GM19452 (cell line): ENCODE results near the gene NPR2.
A peak's percentile ranks its signal among the peaks of the same experiment; 100 is the strongest.

ENCODE experiments used
- ATAC-seq: cut with Tn5 transposase; IDR thresholded peaks from one replicate; pipeline ENCODE4 v1.9.1; 2021; ENCODE audit not compliant: unreplicated experiment

The NPR2 gene

DNA sequence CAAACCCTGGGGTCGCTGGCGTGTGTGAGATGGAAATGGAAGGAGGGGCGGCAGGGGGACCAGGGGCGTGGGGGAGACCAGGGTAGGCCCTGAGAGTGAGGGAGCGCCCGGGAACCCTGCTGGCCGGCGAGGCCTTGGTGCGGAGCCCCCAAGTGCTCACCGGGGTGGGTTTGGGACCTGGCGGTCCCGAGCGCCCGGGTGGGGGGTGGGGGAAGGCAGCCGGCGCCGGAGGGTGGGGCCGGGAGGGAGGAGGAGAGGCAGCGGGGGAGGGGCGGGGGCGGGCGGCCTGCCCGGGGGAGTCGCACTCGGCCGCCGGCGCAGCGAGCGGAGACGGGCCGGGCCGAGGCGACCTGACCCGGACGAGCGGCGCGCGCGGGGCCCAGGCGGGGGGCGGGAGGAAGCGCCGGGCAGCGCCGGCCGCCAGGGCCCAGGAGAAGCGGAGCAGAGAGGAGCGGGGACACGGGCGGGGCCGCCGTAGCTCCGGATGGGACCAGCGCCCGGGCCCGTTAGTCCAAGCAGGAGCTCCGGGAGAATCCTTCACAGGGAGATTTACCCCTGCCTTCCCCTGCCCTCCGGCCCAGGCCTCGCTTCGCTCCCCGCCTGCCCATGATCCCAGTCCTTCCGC lies at the start of gene NPR2:
TSS of gene NPR2 (plus strand) at position 295 of the 625 bp plus-strand sequence. CDS start 818 bp downstream, outside the sequence.
- ATAC-seq = no peak

DNA sequence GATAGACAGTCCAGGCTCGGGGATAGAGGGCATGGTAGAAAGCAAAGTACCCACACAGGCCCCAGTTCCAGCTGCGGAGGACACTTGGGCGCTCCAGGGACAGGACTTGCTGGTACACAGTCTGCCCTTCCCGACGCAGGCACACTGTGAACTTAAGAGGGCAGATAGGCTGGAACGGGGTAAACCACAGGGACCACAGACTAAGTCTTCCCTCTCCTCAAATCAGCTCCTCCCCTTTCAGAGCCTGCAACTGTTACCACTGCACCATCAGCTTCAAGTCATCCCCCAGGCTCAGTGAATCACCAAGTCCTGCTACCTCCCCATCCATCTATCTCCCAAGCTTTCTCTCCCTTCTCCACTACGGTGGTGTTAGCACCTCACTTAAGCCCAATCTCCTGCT lies 49.7 kb upstream of the NPR2 start:
- no peak for ATAC-seq

DNA sequence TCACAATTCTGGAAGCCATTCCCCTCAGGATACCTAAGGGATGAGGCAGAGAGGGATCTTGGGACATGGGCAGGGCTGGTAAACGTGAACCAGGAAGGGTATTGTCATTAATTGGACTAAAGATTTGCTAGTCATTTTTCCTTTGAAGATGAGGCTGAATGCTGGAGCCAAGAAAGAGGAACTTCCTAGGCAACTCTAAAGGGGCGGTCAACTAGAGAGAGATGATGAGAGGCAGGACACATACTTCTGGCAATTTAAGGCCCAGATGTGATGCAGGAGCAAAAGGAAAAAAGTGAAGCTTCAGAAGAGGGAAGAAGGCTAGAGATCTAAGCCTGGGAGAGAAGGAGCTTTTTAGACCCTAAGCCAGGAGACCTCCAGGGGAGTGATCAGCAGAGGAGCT lies 47.9 kb upstream of the NPR2 start:
- ATAC-seq = no peak

DNA sequence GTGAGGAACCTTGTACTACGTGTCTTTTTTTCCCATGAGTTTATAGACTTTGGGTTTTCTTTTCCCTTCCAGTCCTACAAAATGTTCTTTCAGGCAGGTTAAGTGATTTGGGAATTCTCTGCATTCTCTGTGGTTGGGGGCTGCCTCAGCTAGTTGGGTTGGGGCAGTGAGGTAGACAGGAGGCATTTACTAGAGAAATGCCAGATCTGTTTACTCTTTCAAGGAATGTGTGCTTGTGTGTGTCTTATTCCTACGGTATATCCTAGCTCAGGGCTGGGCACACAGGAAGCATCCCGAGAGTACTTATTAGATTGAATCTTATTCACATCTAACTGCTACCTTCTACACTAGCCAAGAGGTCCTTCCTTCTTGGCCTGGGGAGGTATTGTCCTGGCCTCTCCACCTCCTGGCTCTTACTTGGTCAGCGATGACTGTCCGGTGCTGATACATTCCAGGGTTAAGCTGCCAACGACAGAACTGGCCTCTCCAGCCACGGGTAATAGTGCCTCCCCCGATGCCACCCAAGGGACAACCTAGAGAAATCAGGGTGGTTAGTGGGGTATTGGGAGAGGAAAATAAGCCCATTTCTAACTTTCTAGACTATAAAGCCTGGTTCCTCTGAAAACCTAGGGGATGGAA lies 47.4 kb upstream of the NPR2 start:
- no peak for ATAC-seq

DNA sequence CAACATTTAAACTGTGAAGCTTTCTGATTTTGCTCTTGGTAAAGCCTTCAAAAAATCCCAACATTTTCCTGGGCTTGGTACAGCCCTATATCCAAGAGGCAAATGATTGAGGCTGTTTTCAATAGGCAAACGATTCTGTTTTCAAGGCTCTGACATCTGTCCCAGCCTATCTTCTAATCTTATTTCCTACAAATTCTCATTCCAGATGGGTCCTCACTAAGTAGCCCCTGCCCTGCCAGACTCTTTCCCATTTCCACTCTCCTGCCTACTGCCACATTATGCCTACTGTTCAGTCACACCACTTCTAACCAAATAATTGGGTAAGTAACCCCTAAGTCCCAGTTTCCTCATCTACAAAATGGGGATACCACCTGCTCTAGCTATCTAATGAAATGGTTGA lies 45.8 kb upstream of the NPR2 start:
- ATAC-seq = no peak

DNA sequence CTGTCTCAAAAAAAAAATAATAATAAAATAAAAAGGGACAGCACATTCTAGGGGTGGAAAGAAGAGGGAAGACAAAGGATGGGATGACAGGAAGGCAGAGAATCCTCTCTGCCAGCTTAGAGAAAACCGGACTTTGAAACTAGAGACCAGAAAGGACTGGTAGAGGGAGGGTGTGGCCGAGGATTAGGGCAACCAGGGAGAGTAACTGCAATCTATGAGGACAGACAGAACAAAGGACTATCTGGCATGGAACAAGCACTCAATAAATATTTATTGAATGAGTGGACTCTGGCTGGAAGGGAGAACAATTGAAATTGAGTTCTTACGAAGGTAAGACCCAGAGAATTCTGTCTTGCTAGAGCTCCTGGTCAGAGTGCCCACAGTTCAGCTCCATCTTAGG lies 44.8 kb upstream of the NPR2 start:
- ATAC-seq = no peak

DNA sequence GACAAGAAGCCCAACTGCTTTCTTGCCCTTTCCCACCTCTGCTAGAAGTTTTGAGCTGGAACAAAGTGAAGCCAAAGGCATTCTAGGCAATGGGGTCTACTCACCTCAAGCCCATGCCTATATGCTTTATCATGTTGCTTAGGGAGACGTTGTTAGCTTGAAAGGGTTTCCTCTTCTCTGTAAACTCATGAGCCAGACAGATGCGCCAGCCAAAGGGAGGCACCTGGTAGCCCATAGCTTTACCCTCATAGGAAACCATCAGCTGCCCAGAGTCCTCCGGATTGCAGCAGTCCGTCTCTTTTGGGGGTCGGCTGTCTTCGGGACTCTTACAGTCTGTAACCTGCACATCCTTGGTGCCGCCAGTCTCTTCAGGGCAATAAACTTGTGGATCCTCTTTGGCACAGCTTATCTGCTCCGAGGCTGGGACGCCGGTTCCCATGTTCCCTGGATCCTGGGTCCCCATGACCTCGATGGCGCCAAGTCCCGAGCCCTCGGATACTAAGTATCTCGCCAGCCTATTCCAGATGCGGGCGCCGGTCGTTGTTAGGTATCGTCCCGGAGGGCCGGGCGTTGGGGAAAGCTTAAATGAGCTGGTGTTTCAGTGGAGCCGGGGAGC lies 43.0 kb upstream of the NPR2 start:
- ATAC-seq = no peak

DNA sequence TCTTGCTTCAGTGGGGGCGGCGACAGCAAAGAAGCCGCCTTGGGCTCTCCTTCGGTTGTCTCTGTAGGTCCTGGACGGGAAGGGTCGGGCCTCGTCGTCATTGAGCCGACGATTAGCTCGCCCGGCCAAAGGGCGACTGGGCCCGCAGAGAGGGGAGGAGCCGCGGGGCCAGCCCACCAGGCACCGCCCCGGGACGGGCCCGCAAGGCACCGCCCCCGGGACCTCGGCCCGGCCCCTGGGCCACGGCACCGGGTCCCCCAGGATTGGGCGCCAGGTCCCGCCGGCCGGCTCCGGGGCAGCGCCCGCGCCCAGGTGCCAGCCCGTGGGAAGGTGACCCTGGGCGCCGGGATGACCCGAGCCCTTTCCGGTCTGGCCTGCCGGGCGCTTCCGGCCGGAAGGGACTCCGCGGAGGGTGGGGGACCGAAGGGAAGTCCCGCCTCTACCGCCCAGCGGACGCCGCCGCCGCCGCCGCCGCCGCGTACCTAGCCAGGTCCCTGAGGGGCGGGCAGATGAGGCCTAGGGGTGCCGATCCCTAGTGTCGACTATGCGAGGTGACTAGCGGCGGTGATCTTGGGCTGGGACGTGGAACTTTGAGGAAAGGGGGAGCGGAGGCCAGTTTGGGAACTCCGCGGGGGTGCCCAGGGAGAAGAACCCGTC lies 42.4 kb upstream of the NPR2 start, which contains the start of the genes GBA2 and RGP1:
TSS of gene GBA2 (minus strand) at position 371 of the 657 bp plus-strand sequence. CDS start 524 bp downstream, outside the sequence.
TSS of gene RGP1 (plus strand) at position 430 of the 657 bp plus-strand sequence. CDS start 469 bp downstream, outside the sequence.
- ATAC-seq = peak; percentile 86

DNA sequence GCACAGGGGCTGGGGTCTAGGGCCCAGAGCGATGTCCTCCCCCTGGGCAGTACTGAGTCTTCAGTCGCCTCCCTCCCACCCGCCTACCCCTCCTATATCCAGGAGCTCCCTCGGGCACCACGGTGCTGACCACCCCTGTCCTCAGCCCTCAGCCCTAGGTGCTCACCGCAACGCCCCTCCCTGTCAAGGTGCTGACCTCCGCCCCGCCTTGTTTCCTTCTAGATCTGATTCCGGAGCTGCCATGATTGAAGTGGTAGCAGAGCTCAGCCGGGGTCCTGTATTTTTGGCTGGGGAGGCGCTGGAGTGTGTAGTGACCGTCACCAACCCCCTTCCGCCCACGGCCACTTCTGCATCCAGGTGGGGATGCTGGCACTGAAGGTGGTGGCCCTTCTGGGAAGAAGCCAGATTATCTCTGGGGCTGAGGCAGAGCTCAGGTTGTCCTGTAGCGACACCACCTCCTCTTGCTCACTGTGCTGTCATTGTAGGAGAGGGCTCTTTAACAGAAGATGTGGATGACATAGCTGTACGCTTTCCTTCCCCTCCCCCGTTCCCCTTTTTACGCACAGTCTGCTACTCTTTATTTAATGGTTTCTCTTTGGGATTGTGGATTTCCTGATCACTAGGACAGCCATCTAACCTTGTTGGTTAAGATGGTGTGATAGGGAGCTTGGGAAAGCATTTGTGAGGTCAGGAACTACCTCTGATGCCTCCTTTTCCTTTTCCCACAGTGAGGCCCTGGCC lies 41.7 kb upstream of the NPR2 start:
- peak; percentile 25 for ATAC-seq

DNA sequence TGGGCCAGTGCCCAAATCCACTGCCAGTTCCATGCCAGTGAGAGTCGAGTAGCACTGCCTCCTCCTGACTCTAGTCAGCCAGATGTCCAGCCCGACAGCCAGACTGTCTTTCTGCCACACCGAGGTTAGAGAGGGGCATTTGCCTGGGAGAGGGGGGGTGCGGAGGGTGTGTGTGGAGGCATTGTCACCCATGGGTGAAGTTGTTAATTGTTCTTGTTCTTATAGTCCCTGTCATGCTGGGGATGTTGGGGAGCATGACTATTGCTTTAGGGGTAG lies 41.2 kb upstream of the NPR2 start:
- no peak for ATAC-seq

DNA sequence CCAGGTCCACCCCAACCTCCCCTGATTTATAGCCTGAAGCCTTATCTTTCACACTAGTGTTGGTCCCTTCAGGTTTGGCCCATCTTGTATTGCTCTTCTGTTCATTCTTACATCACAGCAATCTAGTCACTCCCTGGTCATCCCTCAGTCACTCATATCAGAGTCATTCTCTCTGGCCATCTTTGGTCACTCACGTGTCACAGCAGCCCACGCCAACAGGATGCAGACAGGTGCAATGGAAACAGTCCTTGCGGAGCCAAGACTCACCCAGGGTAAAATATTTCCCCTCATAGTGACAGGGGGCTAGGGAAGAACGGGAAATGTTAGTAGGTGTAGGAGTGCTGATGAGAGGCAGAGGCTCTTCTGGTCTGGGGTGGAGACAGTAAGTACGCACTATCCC lies 37.9 kb upstream of the NPR2 start:
- no peak for ATAC-seq

DNA sequence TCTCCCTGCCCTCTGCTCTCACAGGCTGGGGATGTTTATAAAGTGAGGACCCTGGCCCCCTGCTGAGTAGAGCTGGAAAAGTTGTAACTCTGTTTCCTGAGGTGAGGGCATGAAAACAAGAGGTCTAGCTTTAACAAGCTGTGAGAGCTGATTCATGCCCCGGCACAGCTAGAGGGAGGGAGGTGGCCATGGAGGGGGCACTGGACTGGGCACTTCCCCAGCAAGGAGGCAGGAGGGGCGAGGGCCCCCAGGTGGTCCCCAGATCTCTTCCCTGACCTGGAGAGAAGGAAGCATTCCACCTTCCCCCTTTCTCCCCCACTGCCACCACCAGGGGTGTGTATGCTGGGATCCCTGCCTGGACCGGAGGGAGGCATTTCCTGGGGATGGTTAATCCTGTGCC lies 37.1 kb upstream of the NPR2 start, which contains the start of gene MSMP:
TSS of gene MSMP (minus strand) at position 13 of the 400 bp plus-strand sequence. CDS start 147 bp downstream, outside the sequence.
- no peak for ATAC-seq

DNA sequence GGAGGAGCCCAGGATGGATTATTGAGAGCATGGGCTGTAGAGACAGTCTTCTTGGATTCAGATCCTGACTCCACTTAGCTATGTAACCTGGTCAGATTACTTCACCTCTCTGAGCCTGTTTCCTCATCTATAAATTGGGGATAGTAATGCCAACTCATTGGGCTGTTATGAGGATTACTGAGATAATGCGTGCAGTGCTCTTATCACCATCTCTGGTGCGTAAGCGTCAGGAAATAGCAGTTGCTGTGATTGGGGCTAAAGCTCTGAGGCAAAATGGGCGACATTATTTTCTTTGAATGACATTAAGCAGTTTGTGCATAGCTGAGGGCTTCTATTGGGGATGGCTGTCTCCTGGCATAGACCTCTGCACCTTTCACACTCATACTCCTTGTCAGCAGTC lies 36.3 kb upstream of the NPR2 start:
- no peak for ATAC-seq

DNA sequence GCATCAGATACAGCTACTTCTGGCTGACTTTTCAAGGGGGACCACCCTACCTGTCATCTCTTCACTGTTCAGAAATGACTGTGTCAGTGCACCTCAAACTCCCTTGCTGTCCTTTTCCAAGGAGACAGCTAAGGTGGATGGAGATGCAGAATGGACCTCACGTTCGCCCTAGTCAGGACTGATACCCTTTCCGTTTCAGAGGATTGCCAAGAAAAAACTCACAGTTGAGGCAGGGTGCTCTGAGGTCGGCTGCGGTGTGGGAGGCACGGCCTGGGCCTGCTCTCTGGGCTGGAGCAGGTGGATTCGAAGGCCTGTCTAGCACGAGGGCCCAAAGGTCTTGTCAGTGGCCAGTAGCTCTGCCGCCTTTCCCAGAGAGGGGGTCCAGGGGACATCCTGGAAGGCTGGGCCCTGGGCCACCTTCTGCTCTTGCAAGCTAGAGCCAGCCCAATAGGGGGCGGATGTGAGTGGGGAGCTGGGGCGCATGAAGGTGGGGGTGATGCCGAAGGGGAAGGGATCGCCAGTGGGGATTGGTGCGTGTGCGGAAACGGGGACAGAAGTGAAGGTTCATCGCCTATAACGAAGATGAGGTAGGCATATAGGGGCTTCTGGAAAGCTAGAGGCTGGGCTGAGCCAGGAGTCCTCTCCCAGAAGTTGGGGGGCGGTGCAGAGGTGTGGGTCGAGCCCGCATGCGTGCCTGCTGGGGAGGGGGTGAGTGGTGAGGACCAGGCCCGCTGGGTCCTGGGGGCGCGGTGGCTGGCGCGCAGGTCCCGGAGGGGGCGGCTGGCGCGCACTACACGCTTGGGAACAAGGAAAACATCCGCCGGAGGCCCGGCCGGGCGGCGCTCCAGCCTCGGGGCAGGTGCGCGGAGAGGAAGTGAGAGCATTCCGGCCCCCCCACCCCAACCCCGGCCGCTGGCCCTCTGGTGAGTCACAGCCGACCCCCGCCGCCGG lies 34.8 kb upstream of the NPR2 start:
- ATAC-seq = peak; percentile 57

DNA sequence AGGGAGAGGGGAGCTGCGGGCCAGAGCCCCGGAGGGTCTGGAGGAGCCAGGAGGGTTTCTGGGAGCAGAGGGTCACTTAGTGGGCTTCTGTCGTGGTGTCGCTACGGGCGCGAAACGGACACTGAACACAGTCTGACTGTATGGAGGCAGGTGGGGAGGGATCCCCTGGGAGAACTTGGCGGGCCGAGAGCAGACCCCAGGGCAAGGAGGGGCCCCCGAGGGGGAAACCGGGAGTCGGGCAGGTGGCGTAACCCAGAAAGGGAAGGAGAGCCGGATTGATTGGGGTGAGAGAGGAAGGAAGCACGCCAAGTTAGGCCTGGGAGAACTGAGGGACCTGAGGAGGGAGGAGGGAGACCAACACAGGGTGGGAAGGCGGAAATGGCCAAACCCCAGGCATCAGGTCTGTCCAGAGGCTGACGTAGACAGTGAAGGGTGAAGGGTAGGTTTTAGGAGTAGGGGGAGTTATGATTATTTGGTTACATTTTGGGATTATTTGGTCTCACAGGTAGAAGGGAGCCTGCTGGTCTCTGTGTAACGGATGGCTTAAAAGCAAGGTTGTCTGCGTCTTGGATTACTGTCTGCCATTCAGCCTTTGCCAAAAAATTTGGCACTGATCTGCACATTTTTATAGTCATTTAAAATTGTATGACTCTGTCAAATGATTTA lies 34.0 kb upstream of the NPR2 start:
- peak; percentile 39 for ATAC-seq

DNA sequence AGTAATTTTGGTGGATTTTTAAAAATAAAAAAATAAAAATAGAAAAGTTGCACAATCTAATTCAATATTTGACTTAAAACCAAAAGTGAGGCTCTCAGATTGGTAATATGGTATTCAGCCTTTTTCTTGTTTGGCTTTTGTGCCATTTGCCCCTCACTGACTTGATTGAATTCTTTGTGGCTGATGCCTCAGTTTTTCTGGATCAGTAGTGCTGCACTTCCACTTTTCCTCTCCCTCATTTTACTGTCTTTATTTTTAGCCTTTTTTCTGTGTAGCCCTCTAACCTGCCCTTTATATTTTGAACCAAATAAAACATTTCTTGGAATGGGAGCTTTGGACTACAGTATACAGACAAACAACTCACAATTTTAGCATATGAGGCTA lies 33.5 kb upstream of the NPR2 start:
- ATAC-seq = no peak

DNA sequence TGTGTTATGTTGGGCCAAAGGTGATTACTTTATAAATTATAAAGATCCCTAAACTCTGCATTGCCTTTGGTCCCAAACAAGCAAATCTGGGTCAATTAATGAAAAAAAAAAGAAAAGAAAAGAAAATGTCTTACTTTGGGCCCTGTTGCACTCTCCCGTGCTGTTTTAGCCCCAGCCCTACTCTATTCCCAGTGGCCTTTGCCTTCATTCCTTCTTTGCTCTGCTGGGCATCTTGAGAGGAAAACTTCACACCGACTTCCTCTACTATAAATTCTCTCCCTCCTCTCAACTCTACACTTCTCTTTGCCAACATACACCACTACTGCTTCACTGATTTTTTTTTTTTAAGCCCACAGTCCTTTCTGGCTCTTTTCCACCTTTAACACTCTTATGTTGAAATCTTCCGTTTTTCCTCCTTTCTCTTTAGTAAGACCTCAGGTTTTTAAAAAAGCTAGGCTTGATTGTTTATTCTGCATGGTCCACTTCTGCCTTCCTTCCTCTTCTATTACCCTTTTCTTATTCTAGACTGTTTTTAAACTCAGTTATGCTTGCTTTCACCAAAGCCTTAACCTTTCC lies 32.8 kb upstream of the NPR2 start:
- no peak for ATAC-seq

DNA sequence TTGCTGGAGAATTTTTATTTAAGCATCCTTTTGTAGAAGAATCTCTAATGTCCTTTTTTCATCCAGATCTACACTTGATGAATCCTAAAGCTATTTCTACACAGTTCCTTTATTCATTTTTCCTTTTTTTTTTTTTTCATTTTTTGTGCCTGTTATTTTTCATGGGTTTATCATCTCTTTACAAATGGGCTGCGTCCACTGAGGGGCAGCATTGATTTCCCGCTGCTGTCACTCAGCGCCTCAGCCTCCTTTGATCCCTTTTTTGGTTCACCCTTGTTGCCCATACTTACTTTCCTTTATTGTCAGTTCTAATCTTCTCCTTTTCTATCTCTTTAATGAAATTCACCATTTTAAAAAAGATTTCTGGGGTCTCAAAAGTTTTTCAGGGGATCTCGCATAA lies 31.6 kb upstream of the NPR2 start:
- ATAC-seq = no peak

DNA sequence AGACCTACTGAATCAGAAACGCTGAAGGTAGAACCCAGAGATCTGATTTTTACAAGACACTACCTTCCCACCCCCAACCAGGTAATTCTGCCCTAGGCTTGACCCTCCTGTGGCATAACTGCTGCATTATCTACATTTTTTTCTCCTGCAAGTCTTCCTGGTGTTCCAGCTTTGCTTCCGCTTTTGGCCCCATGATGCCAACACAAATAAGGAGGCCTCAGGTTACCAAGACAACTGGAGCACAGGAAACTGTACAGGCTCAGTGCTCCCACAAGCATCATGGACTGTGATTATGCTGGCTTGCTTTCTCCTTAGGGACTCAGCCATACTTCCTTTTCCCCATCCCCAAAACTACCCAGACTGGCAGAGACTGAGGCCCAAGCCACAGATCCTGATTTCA lies 30.7 kb upstream of the NPR2 start:
- no peak for ATAC-seq
